ENCODE measurements around the gene FOXO4.

- no peak for TF ChIP-seq EZH2phosphoT487 (IDR thresholded peaks at IDR 0.05; ENCODE audit: insufficient read depth, low read depth)
- TF ChIP-seq EZH2 (IDR thresholded peaks at IDR 0.05; ENCODE audit: insufficient read depth, poor library complexity, severe bottlenecking): no peak
These were observed 4.4 kb upstream of the FOXO4 start for GRCh38 chrX:71091263-71091662.
